Mammary epithelial cell (primary cell): ENCODE measurements around the gene IER2.

ENCODE experiments used
- EZH2 ChIP-seq: IDR thresholded peaks from 2 replicates; pipeline ENCODE4 v1.6.1; 2012; ENCODE audit warnings: low read length, inconsistent platforms, borderline replicate concordance
- TF ChIP-seq, protein P1 (sequence below), 2 donors: IDR thresholded peaks in 1 of 2; conservative IDR thresholded peaks in 1 of 2; 2 replicates each; pipeline ENCODE4 v1.5.1; 2011 to 2012; ENCODE audit warnings: inconsistent platforms in 2 of 2, low read length in 2 of 2, mild to moderate bottlenecking in 2 of 2, control low read depth in 1 of 2, low read depth in 1 of 2; ENCODE audit not compliant: insufficient read depth in 1 of 2; ENCODE audit errors: extremely low read depth in 1 of 2

DNA sequence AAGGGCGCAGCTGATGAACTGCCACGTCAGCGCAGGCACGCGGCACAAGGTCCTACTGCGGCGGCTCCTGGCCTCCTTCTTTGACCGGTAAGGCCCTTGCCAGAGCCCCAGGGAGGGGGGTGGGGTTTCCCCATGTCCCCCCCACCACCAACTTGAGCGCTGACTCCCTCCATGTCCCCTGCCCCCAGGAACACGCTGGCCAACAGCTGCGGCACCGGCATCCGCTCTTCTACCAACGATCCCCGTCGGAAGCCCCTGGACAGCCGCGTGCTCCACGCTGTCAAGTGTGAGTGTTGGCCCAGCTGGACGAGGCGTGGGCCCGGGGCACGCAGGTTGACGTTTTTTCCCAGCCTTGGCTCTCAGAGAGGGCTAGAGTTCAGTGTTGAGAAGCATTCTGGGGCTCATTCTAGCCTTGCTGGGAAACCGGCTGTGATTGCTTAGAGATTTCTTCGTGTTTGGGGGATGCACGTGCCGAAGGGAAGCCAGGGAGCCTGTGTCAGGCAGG is 12.9 kb upstream of the IER2 start:
- TF ChIP-seq, protein P1, sequence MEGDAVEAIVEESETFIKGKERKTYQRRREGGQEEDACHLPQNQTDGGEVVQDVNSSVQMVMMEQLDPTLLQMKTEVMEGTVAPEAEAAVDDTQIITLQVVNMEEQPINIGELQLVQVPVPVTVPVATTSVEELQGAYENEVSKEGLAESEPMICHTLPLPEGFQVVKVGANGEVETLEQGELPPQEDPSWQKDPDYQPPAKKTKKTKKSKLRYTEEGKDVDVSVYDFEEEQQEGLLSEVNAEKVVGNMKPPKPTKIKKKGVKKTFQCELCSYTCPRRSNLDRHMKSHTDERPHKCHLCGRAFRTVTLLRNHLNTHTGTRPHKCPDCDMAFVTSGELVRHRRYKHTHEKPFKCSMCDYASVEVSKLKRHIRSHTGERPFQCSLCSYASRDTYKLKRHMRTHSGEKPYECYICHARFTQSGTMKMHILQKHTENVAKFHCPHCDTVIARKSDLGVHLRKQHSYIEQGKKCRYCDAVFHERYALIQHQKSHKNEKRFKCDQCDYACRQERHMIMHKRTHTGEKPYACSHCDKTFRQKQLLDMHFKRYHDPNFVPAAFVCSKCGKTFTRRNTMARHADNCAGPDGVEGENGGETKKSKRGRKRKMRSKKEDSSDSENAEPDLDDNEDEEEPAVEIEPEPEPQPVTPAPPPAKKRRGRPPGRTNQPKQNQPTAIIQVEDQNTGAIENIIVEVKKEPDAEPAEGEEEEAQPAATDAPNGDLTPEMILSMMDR (conservative IDR thresholded peaks at IDR 0.05 in 1 of 2, IDR thresholded peaks at IDR 0.05 in 1 of 2; ENCODE audit: extremely low read depth in 1 of 2, insufficient read depth in 1 of 2, low read depth in 1 of 2, low read length in 2 of 2) = no peak
- no peak for TF ChIP-seq EZH2
